Epithelial cell of proximal tubule (primary cell): ENCODE measurements around the gene TBC1D22A. TPM values are rescaled to one million over a fixed set of nuclear protein-coding genes. Genes with fewer than 3 reads are reported as not detected.

Source experiments
- DNase-seq: peaks from one replicate; pipeline ENCODE4 v3.0.0-alpha.2; 2011; ENCODE audit warnings: low read depth
- H3K4me3 ChIP-seq: 2 replicates; pipeline ENCODE4 v1.5.1; 2011; ENCODE audit warnings: low read depth, mild to moderate bottlenecking, low read length
- total RNA-seq: library from RNA; depleted of rRNA; stranded (reverse); fragments of >200 nt; gene quantifications from 2 replicates; pipeline ENCODE4 v1.2.3, GENCODE V29; 2015
- TF ChIP-seq, protein P1 (sequence below): conservative IDR thresholded peaks from 2 replicates; pipeline ENCODE4 v1.5.1; 2012; ENCODE audit warnings: low read depth, mild to moderate bottlenecking, low read length

TBC1D22A gene
- total RNA-seq, 1 donor from 2014 or later: 22.7 TPM

DNA sequence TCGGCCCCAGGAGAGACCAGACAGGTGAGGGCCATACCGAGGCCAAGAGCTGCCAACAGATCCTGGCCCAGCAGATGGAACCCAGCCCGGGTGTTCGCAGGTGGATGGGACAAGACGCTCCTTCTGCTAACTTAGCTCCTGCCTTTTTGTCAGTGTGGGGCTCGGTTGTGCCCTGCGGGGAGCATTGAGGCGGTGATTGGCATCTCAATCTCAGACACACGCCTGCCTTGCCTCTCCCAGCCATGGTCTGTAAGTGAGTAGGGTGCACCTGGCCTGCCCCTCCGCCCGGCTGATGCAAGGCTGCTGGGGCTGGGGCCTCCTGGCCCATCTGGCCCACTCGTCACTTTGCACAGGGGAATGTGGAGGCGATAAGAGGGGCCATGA is 350.1 kb downstream of the TBC1D22A start:
- DNase-seq: no peak
- H3K4me3 ChIP-seq: no peak overlapping the region
- TF ChIP-seq, protein P1, sequence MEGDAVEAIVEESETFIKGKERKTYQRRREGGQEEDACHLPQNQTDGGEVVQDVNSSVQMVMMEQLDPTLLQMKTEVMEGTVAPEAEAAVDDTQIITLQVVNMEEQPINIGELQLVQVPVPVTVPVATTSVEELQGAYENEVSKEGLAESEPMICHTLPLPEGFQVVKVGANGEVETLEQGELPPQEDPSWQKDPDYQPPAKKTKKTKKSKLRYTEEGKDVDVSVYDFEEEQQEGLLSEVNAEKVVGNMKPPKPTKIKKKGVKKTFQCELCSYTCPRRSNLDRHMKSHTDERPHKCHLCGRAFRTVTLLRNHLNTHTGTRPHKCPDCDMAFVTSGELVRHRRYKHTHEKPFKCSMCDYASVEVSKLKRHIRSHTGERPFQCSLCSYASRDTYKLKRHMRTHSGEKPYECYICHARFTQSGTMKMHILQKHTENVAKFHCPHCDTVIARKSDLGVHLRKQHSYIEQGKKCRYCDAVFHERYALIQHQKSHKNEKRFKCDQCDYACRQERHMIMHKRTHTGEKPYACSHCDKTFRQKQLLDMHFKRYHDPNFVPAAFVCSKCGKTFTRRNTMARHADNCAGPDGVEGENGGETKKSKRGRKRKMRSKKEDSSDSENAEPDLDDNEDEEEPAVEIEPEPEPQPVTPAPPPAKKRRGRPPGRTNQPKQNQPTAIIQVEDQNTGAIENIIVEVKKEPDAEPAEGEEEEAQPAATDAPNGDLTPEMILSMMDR: no peak

DNA sequence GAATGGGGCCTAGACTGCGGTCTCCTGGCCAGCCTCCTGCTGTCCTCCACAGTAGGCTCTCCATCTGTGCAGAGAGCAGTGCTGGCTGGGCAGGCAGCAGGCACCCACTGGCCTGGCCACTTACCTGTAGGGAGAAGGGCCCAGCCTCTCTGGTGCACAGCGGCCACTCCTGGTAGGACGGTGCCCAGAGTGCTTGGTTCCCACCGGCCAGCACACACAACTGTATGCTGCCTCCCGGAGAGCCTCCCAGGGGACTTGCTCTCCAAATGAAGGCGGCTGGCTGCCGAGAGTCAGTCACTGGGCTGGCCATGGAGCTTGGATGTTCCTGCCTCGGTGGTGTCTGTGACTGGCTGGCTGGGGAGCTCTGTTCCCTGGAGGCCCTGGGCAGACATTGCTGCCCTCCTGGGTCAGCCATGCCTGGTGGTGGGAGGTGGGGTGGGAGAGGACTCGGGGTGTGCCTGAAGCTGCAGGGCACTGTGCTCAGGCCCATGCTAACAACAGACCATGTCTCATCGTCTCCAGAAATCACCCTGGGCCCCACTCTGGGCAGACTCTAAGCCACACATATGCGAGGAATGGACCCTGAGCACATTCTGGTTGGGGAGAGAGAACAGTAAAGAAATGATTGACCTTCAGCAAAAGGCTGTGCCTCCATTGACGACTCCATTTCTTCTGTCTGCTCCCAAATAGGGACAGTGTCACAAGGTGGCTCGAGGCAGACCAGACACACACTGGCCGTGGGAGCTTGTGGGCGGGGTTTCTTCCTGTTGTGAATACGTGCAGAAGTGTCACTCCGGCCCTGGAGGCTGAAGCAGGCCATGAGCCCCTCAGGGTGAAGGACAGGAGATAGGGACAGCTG is 350.8 kb downstream of the TBC1D22A start:
- no peak for DNase-seq
- TF ChIP-seq, protein P1: no peak
- no peak overlapping the region for H3K4me3 ChIP-seq

DNA sequence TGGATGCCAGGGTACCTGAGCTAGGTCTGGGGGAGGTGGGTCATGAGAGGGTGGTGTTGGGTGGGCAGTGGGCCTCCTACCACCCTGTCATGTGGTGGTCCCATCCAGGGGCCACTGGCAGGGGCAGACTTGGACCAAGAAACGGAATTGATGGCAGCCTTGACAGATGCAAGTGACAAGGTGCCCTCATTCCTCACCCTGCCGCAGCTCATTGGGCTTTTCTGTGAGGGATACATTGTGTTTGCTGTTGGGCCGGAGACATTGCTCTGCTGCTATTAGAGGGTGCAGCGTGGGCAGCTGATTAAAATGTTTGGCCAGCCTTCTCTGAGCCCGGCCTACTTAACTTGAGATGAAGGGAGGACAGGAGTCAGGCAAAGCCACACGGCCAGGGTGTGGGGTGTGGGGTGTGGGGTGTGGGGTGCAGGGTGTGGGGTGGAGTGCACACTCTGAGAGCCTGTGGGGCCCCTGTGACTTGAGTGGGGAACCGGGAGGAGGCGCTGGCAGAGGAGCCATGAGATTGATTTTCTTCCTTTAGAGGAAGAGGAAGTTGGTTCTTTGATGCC is 351.5 kb downstream of the TBC1D22A start:
- no peak for DNase-seq
- no peak overlapping the region for H3K4me3 ChIP-seq
- TF ChIP-seq, protein P1: no peak

- TF ChIP-seq, protein P1: no peak
- DNase-seq: no peak
- H3K4me3 ChIP-seq: no peak overlapping the region
These were observed 352.5 kb downstream of the TBC1D22A start for GRCh38 chr22:47114813-47115517.

GRCh38 chr22:47115518-47115890 is 353.1 kb downstream of the TBC1D22A start:
- DNase-seq: no peak
- no peak overlapping the region for H3K4me3 ChIP-seq
- TF ChIP-seq, protein P1: no peak

DNA sequence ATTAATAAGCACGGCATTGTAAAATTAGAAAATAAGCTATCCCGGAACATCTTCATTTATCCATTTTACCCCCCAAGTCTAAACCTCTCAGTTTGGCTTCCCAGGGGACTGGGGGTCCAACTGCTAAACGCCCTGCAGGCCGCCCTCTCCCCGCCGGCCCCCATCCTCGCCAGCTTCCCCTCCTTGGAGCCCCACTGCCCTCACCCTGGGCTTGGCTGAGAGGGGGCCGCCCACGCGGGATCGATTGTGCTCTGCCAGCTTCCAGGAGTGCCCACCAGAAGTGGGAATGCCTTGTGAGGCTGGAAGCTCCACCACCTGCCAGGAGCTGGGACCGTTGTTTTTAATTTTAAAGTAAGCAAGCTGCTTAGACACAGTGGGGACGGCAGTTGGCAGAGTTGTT is 353.5 kb downstream of the TBC1D22A start:
- TF ChIP-seq, protein P1: no peak

More for the DNA sequence above, 353.5 kb downstream of the TBC1D22A start:
- DNase-seq: no peak
- no peak overlapping the region for H3K4me3 ChIP-seq
